Measurements from ENCODE around the gene MAVS. TPM values are rescaled to one million over a fixed set of nuclear protein-coding genes. Genes with fewer than 3 reads are reported as not detected.

Gene MAVS
- total RNA-seq, 2 donors from 2014 or later: 38.6 to 45.2 TPM

DNA sequence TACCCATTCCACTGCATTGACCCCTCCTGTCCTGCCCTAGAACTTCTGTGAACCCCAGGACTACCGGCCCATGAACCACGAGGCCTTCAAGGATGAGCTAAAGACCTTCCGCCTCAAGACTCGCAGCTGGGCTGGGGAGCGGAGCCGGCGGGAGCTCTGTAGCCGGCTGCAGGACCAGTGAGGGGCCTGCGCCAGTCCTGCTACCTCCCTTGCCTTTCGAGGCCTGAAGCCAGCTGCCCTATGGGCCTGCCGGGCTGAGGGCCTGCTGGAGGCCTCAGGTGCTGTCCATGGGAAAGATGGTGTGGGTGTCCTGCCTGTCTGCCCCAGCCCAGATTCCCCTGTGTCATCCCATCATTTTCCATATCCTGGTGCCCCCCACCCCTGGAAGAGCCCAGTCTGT is 41.9 kb upstream of the MAVS start:
- peak overlapping the region; percentile 52 to 81 for H3K27ac Mint-ChIP-seq
- no peak overlapping the region for H3K4me3 Mint-ChIP-seq
- peaks cover 21% of the 10 kb centered on the region for H3K36me3 Mint-ChIP-seq
- H3K27me3 Mint-ChIP-seq: no peaks in the 10 kb centered on the region
- no peaks in the 10 kb centered on the region for H3K9me3 Mint-ChIP-seq
- ATAC-seq (no peak), DNase-seq (ENCODE audit: low spot score) (no peak)
- peaks cover 18 to 37% of the 10 kb centered on the region in 2 donors for H3K4me1 Mint-ChIP-seq (ENCODE audit: low read depth in 2 of 2)

DNA sequence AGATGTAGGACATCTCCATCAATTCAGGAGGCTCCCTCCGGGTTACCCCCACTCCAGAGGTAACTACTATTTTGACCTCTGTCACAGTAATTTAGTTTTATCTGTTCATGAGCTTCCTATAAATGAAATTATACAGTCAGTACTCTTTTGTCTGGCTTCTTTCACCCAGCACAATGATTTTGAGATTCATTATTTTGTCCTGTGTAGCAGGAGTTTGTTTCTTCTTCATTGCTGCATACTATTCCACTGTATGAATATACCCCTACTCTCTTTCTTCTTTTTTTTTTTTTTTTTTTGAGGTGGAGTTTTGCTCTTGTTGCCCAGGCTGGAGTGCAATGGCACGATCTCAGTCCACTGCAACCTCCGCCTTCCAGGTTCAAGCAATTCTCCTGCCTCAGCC is 38.1 kb upstream of the MAVS start:
- DNase-seq (ENCODE audit: low spot score) (no peak), ATAC-seq (no peak)
- H3K27me3 Mint-ChIP-seq: no peaks in the 10 kb centered on the region
- no peaks in the 10 kb centered on the region for H3K9me3 Mint-ChIP-seq
- H3K36me3 Mint-ChIP-seq: peaks cover 14% of the 10 kb centered on the region
- H3K4me3 Mint-ChIP-seq: no peak overlapping the region
- H3K4me1 Mint-ChIP-seq (ENCODE audit: low read depth in 2 of 2): peaks cover 38 to 47% of the 10 kb centered on the region in 2 donors
- peak overlapping the region in 1 of 2 donors; percentile 35 for H3K27ac Mint-ChIP-seq

- ATAC-seq: peak; percentile 91 to 92
- Mint-ChIP-seq H3K4me1 (ENCODE audit: low read depth in 2 of 2) (peaks cover 48 to 49% of the 10 kb centered on the region in 2 donors), H3K4me3 (peak overlapping the region; percentile 86), H3K27me3 (no peaks in the 10 kb centered on the region), H3K9me3 (no peaks in the 10 kb centered on the region), H3K36me3 (no peaks in the 10 kb centered on the region), H3K27ac (peak overlapping the region; percentile 86 to 94)
- DNase-seq (ENCODE audit: low spot score): peak; percentile 84
Measured at GRCh38 chr20:3811467-3812258, 35.0 kb upstream of the MAVS start.

GRCh38 chr20:3812259-3812681 is 34.4 kb upstream of the MAVS start:
- no peak for DNase-seq (ENCODE audit: low spot score)
- no peaks in the 10 kb centered on the region for H3K36me3 Mint-ChIP-seq
- ATAC-seq: no peak
- H3K4me3 Mint-ChIP-seq: peak overlapping the region; percentile 86
- peak overlapping the region; percentile 86 to 94 for H3K27ac Mint-ChIP-seq
- no peaks in the 10 kb centered on the region for H3K9me3 Mint-ChIP-seq
- peaks cover 43 to 46% of the 10 kb centered on the region in 2 donors for H3K4me1 Mint-ChIP-seq (ENCODE audit: low read depth in 2 of 2)
- no peaks in the 10 kb centered on the region for H3K27me3 Mint-ChIP-seq

GRCh38 chr20:3812975-3813847 is 33.4 kb upstream of the MAVS start:
- no peaks in the 10 kb centered on the region for H3K9me3 Mint-ChIP-seq
- H3K27me3 Mint-ChIP-seq: no peaks in the 10 kb centered on the region
- no peaks in the 10 kb centered on the region for H3K36me3 Mint-ChIP-seq
- no peak for ATAC-seq
- H3K4me1 Mint-ChIP-seq (ENCODE audit: low read depth in 2 of 2): peaks cover 46% of the 10 kb centered on the region in 2 donors
- H3K27ac Mint-ChIP-seq: peak overlapping the region; percentile 86 to 94
- no peak overlapping the region for H3K4me3 Mint-ChIP-seq
- DNase-seq (ENCODE audit: low spot score): no peak

DNA sequence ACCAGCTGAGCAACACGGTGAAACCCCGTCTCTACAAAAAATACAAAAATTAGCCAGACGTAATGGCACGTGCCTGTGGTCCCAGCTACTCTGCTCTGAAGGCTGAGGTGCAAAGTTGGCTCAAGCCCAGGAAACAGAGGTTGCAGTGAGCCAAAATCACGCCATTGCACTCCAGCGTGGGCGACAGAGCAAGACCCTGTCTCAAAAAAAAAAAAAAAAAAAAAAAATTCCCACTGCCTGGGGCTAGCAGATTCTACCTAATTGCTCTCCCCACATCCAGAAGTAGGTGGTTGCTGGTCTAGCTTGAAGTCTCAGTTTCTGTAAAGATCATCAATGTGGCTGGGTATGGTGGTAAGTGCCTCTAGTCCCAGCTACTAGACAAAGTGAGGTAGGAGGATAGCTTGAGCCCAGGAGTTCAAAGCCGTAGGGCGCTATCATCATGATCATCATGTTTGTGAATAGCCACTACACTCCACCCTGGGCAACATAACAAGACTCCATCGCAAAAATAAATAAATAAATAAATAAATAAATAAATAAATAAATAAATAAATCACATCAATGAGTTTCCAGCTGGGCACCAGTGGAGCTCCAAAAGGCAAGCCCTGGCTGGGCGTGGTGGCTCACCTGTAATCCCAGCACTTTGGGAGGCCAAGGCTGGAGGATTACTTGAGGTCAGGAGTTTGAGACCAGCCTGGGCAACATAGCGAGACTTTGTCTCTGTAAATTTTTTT is 32.6 kb upstream of the MAVS start:
- ATAC-seq (no peak), DNase-seq (ENCODE audit: low spot score) (no peak)
- Mint-ChIP-seq H3K4me1 (ENCODE audit: low read depth in 2 of 2) (peaks cover 49 to 50% of the 10 kb centered on the region in 2 donors), H3K27ac (peak overlapping the region in 1 of 2 donors; percentile 86), H3K4me3 (no peak overlapping the region), H3K27me3 (no peaks in the 10 kb centered on the region), H3K36me3 (no peaks in the 10 kb centered on the region), H3K9me3 (no peaks in the 10 kb centered on the region)

GRCh38 chr20:3814928-3815495 is 31.6 kb upstream of the MAVS start:
- Mint-ChIP-seq H3K36me3 (no peaks in the 10 kb centered on the region), H3K9me3 (no peaks in the 10 kb centered on the region), H3K27me3 (no peaks in the 10 kb centered on the region), H3K4me3 (peak overlapping the region; percentile 51), H3K27ac (peak overlapping the region; percentile 38 to 82), H3K4me1 (ENCODE audit: low read depth in 2 of 2) (peaks cover 52 to 57% of the 10 kb centered on the region in 2 donors)
- ATAC-seq (no peak), DNase-seq (ENCODE audit: low spot score) (no peak)

- Mint-ChIP-seq H3K4me3 (peak overlapping the region; percentile 76), H3K36me3 (no peaks in the 10 kb centered on the region), H3K4me1 (ENCODE audit: low read depth in 2 of 2) (peaks cover 50 to 60% of the 10 kb centered on the region in 2 donors), H3K9me3 (no peaks in the 10 kb centered on the region), H3K27me3 (no peaks in the 10 kb centered on the region), H3K27ac (peak overlapping the region; percentile 38 to 82)
- no peak for DNase-seq (ENCODE audit: low spot score)
- peak in 1 of 2 donors; percentile 15 for ATAC-seq
Measured at GRCh38 chr20:3815703-3816315, 30.8 kb upstream of the MAVS start.

- no peaks in the 10 kb centered on the region for H3K9me3 Mint-ChIP-seq
- no peak for DNase-seq (ENCODE audit: low spot score)
- H3K36me3 Mint-ChIP-seq: no peaks in the 10 kb centered on the region
- H3K27me3 Mint-ChIP-seq: no peaks in the 10 kb centered on the region
- ATAC-seq: no peak
- H3K27ac Mint-ChIP-seq: peak overlapping the region; percentile 93 to 95
- peak overlapping the region; percentile 58 for H3K4me3 Mint-ChIP-seq
- H3K4me1 Mint-ChIP-seq (ENCODE audit: low read depth in 2 of 2): peaks cover 37 to 48% of the 10 kb centered on the region in 2 donors
Measured at GRCh38 chr20:3818155-3819151, 28.2 kb upstream of the MAVS start.

DNA sequence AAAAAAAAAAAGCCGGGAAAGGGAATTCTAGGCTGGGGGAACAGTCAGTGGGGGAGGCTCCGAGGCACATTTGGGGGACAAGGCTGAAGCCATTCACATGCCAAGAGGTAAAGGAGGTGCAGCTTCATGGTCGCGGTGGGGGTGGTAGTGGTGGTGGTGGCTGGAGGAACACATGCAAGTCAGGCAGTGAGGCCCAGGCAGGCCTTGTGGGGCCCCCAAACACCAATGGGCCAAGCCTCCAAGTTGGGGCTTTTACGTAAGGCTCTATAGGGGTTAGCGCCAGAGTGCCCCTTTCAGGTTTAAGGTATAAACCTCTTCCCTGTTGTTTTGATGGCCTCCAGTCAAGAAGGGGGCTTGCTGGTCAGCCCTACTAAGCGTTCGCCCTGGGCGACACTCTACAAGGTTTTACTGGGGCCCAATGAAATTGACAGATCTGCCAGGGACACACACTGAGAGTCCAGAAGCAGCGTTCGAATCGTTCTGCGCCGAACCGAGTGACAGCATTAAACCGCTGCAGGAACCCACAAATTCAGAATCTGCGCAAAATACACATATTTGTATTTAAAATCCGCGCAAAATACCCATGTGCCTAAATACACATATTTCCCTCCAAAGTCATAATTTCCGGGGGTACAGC is 27.1 kb upstream of the MAVS start:
- Mint-ChIP-seq H3K27ac (peak overlapping the region; percentile 93 to 95), H3K36me3 (no peaks in the 10 kb centered on the region), H3K4me1 (ENCODE audit: low read depth in 2 of 2) (peaks cover 35 to 47% of the 10 kb centered on the region in 2 donors), H3K9me3 (no peaks in the 10 kb centered on the region), H3K27me3 (no peaks in the 10 kb centered on the region), H3K4me3 (peak overlapping the region; percentile 94)
- DNase-seq (ENCODE audit: low spot score) (no peak), ATAC-seq (no peak)

- no peaks in the 10 kb centered on the region for H3K36me3 Mint-ChIP-seq
- H3K27ac Mint-ChIP-seq: peak within 1 kb of the TSS; percentile 93 to 95
Measured at GRCh38 chr20:3820048-3820900, 26.4 kb upstream of the MAVS start, which contains the start of gene AP5S1. Gene AP5S1, plus strand, starts transcription at chr20:3820547. Its CDS starts 1,571 bp downstream, at chr20:3822118.

More at GRCh38 chr20:3820048-3820900, 26.4 kb upstream of the MAVS start, which contains the start of gene AP5S1:
- DNase-seq (ENCODE audit: low spot score): peak; percentile 98
- H3K9me3 Mint-ChIP-seq: no peaks in the 10 kb centered on the region
- peak within 1 kb of the TSS; percentile 94 for H3K4me3 Mint-ChIP-seq
- peak; percentile 90 to 93 for ATAC-seq
- H3K27me3 Mint-ChIP-seq: no peaks in the 10 kb centered on the region
- H3K4me1 Mint-ChIP-seq (ENCODE audit: low read depth in 2 of 2): peaks cover 33 to 44% of the 10 kb centered on the region in 2 donors

All from natural killer cell treated with Interleukin-12 subunit alpha and Interleukin-12 subunit beta and Interleukin-15 and Interleukin-18, amount 100 ng/mL, for 72 hours (primary cell).